ENCODE results near the gene STAP2.
"Not testable (repeated sequence)": the region's sequence is repeated elsewhere in the genome, so short reads cannot be mapped to it uniquely, and the experiment has no call there.

The STAP2 gene

DNA sequence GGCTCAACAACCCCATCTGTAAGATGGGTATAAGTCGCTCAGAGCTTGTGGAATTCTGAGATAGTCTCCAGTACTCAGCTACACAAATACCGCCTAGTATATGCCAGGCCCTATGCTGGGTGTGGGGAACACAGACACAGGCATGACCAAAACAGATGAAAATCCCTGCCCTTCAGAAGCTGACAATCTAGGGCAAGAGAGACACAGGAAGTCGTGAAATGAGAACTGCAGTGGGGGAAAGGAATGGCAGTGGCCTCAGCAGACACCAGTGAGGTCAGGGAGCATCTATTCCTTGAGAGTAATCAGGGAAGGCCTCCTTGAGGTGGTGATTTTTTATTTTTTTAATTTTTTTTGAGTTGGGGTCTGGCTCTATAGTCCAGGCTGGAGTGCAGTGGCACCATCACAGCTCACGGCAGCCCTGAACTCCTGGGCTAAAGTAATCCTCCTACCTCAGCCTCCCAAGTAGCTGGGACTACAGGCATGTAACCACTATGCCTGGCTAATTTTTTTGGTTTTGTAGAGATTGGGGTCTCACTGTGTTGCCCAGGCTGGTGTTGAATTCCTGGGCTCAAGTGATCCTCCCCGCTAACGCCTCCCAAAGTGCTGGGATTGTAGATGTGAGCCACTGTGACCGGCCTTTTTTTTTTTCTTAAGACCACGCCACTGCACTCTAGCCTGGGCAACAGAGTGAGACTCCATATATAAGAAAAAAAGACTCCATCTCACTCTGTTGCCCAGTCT, 39.6 kb downstream of the STAP2 start:
- no peak for DNase-seq (ENCODE audit: low read depth in 2 of 2)

DNA sequence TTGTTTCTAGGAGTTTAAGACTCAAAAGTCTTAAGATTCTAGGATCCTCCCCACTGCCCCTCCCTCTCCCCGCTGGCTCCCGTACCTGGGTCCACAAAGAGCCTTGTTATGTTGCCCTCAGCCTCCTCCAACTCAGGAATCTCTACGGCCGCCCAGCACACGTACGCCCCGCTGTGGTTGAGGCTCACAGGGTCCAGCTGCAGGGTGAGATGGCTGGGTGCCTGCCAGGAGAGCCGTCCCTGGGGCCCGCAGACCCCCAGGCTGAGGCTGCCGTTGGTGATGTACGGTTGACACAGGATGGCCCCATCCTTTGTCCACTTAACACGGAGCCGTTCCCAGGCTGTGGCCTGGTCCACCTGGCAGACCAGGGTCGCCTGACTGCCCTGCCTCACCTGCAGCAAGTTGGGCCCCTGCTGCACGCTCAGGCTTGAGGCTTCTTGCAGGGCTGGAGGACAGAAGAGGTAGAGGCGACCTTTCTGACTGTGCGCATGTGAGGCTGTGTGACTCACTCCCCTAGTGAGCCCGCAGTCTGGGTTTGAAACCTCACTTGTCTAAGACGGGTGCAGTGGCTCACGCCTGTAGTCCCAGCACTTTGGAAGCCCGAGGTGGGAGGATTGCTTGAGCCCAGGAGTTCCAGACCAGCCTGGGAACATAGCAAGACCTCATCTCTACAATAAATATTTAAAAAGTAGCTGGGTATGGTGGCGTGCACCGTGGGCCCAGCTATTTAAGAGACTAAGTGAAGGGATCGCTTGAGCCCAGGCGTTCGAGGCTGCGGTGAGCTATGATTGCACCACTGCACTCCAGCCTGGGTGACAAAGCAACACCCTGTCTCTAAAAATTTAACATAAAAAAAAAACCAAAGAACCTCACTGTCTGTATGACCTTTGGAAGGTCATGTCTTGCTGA, 40.5 kb downstream of the STAP2 start:
- DNase-seq (ENCODE audit: low read depth in 2 of 2), result no peak

DNA sequence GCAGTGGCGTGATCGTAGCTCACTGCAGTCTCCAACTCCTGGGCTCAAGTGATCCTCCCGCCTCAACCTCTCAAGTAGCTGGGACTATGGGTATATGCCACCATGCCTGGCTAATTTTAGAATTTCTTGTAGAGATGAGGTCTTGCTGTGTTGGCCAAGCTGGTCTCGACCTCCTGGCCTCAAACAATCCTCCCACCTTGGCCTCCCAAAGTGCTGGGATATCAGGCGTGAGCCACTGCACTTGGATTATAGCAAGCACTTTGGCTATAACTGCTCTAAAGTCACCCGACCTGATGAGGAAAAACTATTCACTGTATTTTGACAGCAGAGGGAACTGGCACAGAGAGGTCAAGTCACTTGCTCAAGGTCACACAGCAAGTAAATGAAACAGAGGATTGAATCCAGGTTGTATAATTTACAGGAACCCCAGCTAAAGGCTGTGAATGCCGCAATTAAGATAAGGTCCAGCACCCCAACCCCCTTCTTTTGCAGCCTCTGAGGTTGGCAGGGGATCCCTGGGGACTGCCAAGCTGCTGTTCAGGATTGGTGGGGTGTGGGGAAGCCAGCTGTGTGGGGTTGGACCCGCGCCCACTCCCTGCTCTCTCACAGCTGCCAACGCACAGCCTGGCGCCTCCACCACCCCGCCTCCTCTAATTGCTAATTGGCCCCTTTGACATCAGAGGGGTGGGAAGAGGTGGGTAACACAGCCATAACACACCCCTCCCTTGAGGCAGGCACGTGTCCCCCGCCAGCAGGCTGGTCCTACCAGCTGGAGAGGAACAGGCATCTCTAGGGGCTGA, 42.5 kb downstream of the STAP2 start:
- no peak for DNase-seq (ENCODE audit: low read depth in 2 of 2)

DNA sequence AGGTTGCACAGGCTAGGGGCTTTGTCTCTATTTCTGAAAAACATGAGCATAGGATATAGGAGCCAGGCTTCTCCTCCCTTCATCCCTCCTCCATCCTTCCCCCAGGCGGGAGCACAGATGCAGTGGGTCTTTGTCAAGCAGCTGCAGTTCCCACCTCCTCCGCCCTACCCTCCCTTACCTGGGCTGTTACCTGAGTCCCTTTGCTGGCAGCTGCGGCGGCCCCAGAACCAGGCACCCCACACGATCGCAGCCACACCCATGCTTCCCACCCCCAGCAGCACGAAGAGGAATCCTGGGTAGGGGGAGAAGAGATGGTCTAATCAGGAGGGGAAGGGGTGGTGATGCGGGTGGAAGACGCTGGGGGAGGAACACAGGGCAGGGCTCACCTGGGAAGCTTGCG, 44.2 kb downstream of the STAP2 start:
- DNase-seq (ENCODE audit: low read depth in 2 of 2), result no peak

DNA sequence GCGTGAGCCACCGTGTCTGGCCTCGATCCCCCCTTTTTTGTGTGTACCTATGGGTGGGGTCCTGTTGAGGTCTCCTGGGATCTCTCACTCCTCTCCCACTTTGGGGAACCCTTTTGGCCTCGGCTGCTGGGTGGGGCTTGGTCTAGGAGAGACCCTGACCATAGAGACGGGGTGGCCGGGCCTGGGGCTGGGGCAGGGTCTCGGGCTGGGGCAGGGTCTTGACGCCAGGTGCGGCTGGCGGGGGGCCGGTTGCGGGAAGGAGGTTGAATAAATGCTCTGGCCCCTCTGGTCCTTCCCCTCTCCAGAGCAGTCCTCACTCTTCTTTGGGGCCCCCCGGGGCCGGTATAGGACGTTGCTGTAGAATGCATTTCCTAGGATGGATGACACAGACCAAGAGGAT, 46.1 kb downstream of the STAP2 start:
- no peak for DNase-seq (ENCODE audit: low read depth in 2 of 2)

DNA sequence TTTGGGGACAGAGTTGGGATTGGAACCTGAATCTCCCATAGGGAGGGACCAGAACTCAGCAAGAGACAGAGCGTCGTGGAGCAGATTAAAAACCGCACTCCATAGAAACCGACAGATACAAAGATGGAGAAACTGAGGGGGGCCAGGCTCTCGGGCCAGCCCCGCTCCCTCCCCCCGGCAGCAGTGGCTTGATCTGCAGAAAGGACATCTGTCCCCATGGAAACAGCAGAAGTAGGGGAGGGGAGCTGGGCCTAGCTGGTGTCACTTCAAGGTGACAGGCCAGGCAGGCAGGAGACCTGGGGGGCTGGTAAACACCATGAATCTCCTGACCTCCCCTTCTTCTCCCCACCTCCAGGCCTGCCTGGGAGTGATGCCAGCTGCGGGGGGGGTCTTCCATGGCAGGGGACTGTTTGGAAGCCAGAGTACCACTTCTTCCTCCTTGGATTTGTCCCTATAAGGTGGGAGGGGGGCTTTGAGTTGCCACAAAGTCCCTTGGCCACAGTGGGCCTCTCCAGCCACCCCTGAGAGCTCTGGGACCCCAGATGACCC, 47.4 kb downstream of the STAP2 start:
- no peak for DNase-seq (ENCODE audit: low read depth in 2 of 2)

DNA sequence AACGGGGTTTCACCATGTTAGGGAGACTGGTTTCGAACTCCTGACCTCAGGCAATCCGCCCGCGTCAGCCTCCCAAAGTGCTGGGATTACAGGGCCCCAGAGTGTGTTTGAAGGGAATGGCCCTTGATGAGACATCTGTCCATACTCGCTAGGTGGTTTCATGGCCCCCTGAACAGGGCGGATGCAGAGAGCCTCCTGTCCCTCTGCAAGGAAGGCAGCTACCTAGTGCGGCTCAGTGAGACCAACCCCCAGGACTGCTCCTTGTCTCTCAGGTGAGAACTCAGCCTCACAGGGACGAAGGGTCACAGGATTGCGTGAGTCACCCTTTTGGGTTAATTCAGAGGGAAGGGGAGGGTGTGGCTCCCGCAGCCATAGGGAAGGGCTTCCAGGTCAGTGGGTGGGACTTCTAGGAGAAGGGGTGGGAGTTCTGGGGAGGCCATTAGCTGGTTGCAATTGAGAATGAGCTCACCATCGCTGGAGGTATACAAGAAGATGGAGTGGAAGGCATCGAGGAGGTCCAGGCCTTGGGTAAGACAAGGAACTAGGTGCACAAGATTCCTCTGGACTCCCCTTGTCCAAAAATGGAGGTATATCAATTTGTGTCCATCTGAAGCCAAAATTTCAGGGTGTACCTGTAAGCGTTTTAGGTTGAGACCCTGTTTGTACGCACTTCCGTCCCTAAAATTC, 50.4 kb downstream of the STAP2 start:
- DNase-seq (ENCODE audit: low read depth in 2 of 2), result no peak

DNA sequence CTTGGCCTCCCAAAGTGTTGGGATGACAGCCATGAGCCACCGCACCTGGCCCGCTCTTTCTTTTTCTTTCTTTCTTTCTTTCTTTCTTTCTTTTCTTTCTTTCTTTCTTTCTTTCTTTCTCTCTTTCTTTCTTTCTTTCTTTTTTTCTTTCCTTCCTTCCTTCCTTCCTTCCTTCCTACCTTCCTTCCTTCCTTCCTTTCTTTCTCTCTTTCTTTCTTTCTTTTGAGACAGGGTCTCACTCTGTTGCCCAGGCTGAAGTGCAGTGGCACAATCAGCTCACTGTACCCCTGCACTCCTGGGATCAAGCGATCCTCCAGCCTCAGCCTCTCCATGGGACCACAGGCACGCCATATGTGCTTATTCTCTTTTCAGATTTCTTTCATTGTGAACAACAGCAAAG, 52.5 kb downstream of the STAP2 start:
- DNase-seq (ENCODE audit: low read depth in 2 of 2), result not testable (repeated sequence)

DNA sequence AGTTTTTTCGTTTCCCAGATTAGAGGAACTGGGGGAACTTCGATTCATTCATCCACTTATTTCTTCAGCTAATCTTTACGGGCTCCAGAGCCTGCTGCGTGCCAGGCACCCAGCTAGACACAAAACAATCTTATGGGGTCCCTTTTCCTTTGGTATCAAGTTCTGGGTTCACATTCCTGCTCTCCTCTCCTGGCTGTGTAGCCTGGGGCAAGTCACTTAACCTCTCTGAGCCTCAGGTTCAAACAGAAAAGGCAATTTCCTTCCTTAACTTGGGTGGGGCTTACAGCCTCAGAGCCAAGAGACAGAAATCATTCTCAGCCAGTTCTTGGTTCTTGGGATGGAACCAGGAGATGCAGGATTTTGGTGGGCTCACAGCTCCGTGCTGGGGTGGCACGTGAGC, 53.7 kb downstream of the STAP2 start:
- DNase-seq (ENCODE audit: low read depth in 2 of 2), result no peak

DNA sequence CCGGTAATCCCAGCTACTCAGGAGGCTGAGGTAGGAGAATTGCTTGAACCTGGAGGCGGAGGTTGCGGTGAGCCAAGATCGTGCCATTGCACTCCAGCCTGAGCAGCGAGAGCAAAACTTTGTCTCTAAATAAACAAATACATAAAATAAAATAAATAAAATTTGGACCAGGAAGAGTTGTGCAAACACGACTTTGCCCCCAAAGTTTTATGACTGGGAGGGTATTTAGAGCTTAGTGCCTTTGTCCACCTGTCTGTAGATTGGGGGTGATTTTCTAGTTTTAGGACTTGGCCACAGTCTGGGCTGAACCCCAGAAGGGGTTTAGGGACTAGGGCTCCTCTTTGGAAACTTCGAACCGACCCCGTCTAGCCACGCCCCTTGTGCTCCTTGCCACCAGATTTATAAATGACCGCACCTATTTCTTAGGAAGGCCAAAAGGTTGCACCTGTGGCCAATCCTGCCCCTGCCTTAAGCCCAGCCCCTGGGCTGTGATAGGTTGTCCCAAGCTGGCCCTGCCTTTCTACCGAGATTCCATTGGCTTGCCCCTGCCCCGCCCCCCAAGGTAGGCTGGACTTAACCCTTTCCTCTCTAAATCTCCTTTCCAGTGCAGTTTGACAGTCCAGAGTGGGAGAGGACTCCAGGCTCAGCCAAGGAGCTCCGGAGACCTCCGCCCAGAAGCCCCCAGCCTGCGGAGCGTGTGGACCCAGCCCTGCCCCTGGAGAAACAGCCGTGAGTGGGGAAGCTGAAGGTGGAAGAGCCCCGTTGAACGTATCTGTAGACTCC, 54.3 kb downstream of the STAP2 start:
- DNase-seq (ENCODE audit: low read depth in 2 of 2), result no peak

DNA sequence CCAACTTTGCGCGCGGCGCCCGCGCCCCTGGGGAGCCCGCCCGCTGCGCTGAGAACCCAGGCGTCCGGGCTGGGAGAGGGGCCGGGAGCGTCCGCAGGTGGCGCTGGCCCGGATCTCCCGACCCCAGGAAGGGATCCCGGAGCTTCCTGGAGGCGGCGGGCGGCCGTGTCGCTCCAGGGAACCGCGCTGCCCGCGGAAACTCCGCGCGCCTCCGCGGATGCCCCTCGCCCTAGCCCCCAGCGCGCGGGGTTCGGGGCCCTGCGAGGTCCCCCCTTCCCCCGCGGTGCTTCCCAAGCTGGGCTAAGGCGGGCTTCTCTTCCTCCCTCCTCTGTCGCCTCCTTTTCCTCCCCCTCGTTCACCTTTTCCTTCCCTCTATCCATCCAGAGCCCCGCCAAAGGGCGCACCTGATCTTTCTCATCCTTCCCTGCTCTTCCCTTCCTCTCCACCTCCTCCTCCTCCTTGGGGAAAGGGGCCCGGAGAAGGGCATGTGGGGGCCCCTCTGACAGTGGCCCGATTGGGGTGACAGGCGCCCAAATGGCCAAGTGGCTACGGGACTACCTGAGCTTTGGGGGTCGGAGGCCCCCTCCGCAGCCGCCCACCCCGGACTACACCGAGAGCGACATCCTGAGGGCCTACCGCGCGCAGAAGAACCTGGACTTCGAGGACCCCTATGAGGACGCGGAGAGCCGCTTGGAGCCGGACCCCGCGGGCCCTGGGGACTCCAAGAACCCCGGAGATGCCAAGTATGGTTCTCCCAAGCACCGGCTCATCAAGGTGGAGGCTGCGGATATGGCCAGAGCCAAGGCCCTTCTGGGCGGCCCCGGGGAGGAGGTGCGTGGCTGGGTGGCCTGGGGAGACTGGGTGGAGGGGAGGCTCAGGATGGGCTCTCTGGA, 58.9 kb downstream of the STAP2 start:
- DNase-seq (ENCODE audit: low read depth in 2 of 2), result no peak

DNA sequence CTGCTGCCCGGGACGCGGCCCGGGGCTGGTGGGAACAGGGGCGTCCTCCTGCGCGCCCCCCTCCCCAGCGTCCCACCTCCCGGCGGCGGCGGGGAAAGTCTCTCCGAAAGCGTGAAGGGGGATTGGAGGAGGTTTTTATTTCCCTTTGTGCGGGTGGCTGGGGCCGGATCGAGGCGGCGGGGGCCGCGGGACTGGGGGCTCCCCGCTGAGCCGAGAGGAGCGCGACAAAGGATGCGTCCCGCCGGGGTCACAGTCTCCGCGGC, 59.4 kb downstream of the STAP2 start:
- DNase-seq (ENCODE audit: low read depth in 2 of 2), result no peak

DNA sequence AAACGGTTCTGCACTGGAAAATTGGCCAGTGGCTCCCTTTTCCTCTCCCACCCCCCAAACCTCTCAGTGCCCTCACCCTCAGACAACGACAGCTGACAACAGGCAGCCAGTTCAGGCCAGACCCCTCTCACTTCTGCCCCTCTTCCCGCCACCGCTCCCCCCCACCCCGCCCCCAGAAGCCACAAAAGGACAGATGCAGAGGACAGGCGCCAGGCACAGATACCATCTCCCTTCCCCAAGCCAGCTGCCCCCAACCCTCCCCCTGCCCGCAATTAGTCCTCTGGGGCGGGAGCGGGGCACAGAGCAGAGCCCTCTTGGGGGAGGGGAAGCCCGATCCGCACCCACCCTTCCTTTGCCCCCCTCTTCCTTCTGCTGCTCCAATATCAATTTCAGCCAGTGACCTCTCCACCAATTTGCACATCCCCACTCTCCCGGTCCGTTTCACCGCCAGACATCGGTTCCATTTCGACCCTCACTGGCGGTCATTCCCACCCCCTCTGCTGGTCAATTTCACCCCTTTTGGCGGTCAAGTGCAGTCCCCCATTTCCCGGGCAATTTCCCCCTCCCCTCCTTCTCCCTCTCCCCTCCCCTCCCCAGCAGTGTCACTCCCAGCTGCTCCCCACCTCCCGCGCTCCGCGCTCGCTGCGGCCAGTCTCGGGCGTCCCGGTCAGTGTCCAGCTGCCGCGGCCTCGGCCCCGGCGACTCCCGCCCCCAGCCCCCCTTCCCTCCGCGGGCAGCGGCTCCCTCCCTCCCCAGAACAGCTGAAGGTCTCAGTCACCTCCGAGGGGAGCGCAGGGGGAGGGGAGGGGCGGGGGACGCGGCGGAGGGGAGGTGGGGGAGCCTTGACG, 60.0 kb downstream of the STAP2 start, which contains the start of gene SHD:
SHD (plus strand) TSS at position 848 of the 848 bp plus-strand sequence. CDS start 798 bp downstream, outside the sequence.
- DNase-seq (ENCODE audit: low read depth in 2 of 2), result no peak

DNA sequence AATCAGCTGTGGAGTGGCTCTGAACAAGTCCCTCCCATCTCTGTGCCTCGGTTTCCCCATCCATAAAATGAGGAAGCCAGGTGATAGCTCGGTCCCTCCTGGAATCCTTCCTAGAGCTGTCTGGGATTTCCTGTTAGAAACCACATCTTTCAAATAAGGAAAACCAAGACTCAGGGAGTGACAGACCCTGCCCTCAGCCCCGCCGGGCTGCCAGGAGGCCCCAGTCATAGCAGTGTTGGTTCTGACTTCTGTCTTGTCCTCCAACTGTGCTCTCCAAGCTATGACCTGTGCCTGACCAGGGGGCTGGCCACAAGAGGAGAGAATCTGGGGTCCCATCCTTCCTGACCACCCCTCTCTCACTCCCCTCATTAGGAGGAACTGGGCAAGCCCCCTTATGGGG, 60.6 kb downstream of the STAP2 start:
- DNase-seq (ENCODE audit: low read depth in 2 of 2), result no peak

DNA sequence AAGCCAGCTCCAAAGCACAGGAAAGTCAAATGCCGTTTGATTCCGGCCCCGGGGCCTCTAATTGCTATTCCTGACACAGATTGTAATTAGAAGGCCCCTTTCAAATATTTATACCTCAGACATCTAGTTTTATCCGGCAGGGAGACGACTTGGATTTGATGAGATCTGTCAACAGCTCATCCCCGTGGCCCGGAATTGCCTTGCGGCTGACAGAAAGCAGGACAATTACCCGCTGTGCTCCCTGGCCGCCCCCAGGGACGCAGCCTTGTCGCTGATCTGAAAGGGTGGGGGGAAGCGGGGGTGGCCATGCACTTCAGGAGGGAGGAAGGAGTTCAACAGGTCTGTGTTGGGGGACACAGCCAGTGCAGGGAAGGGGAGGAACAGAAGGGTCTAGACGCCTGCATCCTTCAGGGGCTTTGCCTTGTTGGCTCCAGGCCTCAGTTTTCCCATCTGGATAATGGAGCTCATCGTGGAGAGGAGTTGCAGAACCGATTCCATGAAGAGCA, 61.4 kb downstream of the STAP2 start:
- DNase-seq (ENCODE audit: low read depth in 2 of 2), result no peak

DNA sequence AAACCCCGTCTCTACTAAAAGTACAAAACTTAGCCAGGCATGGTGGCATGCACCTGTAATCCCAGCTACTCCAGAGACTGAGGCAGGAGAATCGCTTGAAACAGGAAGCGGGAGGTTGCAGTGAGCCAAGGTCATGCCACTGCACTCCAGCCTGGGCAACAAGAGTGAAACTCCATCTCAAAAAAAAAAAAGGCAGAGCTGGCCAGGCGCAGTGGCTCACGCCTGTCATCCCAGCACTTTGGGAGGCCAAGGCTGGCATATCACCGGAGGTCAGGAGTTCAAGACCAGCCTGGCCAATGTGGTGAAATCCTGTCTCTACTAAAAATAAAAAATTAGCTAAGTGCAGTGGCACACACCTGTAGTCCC, 64.3 kb downstream of the STAP2 start:
- not testable (repeated sequence) for DNase-seq (ENCODE audit: low read depth in 2 of 2)
